Brain microvascular endothelial cell (primary cell): ENCODE results near the gene PSMC3.

ENCODE experiments used
- DNase-seq: peaks from one replicate; pipeline ENCODE4 v3.0.0-alpha.2; 2020
- H3K27ac ChIP-seq: fragments of 250-450 bp; sonication (Bioruptor Pico); 2 replicates; pipeline ENCODE4 v1.5.1; 2020; ENCODE audit warnings: mild to moderate bottlenecking, moderate library complexity
- H3K27me3 ChIP-seq: fragments of 250-450 bp; sonication (Bioruptor Pico); replicated peaks from 2 replicates; pipeline ENCODE4 v1.5.1; 2020; ENCODE audit warnings: mild to moderate bottlenecking
- H3K36me3 ChIP-seq: fragments of 250-450 bp; sonication (Bioruptor Pico); replicated peaks from 2 replicates; pipeline ENCODE4 v1.5.1; 2020; ENCODE audit warnings: mild to moderate bottlenecking
- H3K4me3 ChIP-seq: 2 replicates; pipeline ENCODE4 v1.5.1; 2011; ENCODE audit warnings: low read depth, mild to moderate bottlenecking, control low read depth, low read length, moderate library complexity
- in situ Hi-C: cut with HindIII; loops from 2 replicates; pipeline ENCODE4 v1.10.0; 2017; ENCODE audit warnings: low sequenced_read_pairs, low pct_ligation_motif_present
- TF ChIP-seq, protein P1 (sequence below): IDR thresholded peaks from 2 replicates; pipeline ENCODE4 v1.5.1; 2011; ENCODE audit warnings: low read depth, mild to moderate bottlenecking, moderate library complexity, low read length, control low read depth, inconsistent platforms; ENCODE audit errors: missing control alignments

PSMC3 gene

GRCh38 chr11:47378010-47378835 is 48.0 kb downstream of the PSMC3 start, which contains the start of gene SPI1:
Gene SPI1 (minus strand): TSS chr11:47378547. CDS start chr11:47378353, 194 bp downstream.
- Histone ChIP-seq H3K27ac (no peak within 1 kb of the TSS), H3K4me3 (no peak within 1 kb of the TSS)
- in situ Hi-C loops: no loop called here

GRCh38 chr11:47377571-47378009 is 48.6 kb downstream of the PSMC3 start:
- no peaks in the 10 kb centered on the region for H3K36me3 ChIP-seq
- H3K4me3 ChIP-seq: no peak overlapping the region
- in situ Hi-C loops: no loop called here
- H3K27ac ChIP-seq: no peak overlapping the region
- H3K27me3 ChIP-seq: no peaks in the 10 kb centered on the region
- TF ChIP-seq, protein P1, sequence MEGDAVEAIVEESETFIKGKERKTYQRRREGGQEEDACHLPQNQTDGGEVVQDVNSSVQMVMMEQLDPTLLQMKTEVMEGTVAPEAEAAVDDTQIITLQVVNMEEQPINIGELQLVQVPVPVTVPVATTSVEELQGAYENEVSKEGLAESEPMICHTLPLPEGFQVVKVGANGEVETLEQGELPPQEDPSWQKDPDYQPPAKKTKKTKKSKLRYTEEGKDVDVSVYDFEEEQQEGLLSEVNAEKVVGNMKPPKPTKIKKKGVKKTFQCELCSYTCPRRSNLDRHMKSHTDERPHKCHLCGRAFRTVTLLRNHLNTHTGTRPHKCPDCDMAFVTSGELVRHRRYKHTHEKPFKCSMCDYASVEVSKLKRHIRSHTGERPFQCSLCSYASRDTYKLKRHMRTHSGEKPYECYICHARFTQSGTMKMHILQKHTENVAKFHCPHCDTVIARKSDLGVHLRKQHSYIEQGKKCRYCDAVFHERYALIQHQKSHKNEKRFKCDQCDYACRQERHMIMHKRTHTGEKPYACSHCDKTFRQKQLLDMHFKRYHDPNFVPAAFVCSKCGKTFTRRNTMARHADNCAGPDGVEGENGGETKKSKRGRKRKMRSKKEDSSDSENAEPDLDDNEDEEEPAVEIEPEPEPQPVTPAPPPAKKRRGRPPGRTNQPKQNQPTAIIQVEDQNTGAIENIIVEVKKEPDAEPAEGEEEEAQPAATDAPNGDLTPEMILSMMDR: no peak
- no peak for DNase-seq

More at GRCh38 chr11:47378010-47378835, 48.0 kb downstream of the PSMC3 start, which contains the start of gene SPI1:
- no peaks in the 10 kb centered on the region for H3K27me3 ChIP-seq
- TF ChIP-seq, protein P1: no peak
- no peak for DNase-seq
- H3K36me3 ChIP-seq: no peaks in the 10 kb centered on the region

- H3K4me3 ChIP-seq: no peak overlapping the region
- no peaks in the 10 kb centered on the region for H3K36me3 ChIP-seq
- TF ChIP-seq, protein P1: no peak
- DNase-seq: no peak
- H3K27me3 ChIP-seq: no peaks in the 10 kb centered on the region
- H3K27ac ChIP-seq: no peak overlapping the region
- in situ Hi-C loops: no loop called here
These were observed 49.5 kb downstream of the PSMC3 start for GRCh38 chr11:47376525-47377371.

DNA sequence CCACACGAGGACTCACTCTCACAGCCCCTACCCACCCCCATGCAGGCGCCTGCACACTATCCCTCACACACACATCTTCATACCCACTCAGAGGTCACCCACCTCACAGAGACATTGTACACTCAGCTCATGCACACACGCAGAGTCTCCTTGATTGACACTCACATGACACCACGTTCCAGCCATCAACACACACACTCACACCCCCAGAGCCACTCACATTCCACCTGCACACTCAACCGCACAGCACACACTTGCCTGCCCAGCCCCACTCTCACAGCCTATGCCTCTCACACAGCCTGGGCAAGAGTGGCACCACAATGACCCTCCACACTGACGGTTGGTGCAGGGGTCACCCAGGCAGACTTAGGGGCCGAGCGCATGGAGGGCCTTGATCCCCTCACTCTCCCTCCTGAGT is 50.1 kb downstream of the PSMC3 start:
- TF ChIP-seq, protein P1: no peak

GRCh38 chr11:47375546-47376085 is 50.6 kb downstream of the PSMC3 start:
- Histone ChIP-seq H3K4me3 (no peak overlapping the region), H3K27ac (no peak overlapping the region), H3K36me3 (no peaks in the 10 kb centered on the region), H3K27me3 (no peaks in the 10 kb centered on the region)
- TF ChIP-seq, protein P1: no peak
- in situ Hi-C loops: no loop called here
- no peak for DNase-seq

More for the DNA sequence above, 50.1 kb downstream of the PSMC3 start:
- no peaks in the 10 kb centered on the region for H3K27me3 ChIP-seq
- H3K36me3 ChIP-seq: no peaks in the 10 kb centered on the region
- H3K4me3 ChIP-seq: no peak overlapping the region
- in situ Hi-C loops: no loop called here
- no peak for DNase-seq
- no peak overlapping the region for H3K27ac ChIP-seq
